NCI-H82 treated with DMSO at 0.1 percent for 48 hours (cell line): ENCODE data around the gene C1QC.
A peak's percentile ranks its signal among the peaks of the same experiment; 100 is the strongest.

ENCODE experiments used
- DNase-seq: peaks from one replicate; lab custom pipeline; 2025; ENCODE audit not compliant: unreplicated experiment; lab: John Stamatoyannopoulos, UW

C1QC gene

DNA sequence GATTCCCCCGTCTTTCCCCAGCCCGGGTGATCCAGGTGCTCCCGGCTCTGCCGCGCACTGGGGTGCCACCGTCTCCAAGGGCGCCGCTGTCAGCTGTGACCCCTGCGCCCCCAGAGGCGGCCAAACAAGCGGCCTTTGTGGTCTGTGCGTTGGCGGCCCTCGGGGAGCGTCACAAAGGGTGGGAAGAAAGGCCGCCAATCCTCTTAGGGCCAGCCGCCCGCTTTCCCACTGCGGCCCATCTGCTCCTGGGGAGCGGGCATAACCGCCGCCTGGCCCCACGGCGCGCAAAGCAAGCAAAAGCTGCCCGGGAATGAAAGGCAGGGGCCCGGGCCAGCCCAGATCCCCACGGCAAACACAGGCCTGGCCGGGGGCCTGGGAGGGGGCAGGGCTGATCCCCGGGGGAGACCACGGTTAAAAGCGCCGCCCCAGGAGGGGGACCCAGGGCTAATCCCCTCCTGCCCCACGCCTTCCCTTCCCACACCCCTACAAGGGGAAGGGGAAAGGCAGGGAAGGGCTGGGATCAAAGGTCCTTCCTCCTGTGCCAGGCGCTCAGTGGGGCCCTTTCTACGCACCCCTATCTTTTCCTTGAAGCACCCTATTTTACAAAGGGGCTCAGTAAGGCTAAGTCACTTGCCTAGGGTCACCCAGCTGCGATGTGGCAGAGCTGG, 33.6 kb downstream of the C1QC start:
- DNase-seq, result peak; percentile 54

DNA sequence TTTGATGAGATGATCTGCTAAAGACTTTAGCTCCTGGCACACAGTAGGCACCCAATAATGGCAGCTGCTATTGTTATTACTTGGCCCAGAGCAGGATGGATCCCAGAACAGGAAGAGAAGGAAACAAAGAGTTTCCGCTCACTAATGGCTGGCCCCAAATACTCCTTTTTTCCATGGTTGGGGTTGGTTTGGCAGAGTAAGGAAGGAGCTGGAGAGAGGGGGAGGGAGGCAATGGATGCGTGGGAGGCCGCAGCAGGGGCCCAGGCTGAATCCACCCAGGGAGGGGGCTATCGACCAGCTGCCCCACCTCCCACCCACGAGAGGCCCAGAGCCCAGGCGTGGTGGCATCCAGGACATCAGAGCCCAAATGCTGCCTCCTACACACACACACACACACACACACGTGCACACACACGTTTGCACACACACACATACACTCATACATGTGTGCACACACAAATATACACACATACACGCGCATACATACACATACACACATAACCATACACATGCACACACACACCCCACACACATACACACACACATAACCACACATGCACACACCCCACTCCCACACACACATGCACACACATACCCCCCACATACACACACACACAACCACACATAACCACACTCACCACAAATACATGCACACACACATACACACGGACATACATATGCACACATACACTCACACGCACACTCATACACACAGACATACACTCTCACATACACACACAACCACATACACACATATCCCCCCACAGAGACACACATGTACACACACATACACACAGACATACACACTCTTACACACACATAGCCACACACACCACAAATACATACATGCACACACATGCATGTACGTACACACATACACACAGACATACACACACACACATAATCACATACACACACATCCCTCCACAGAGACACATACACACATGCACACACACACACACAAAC, 34.8 kb downstream of the C1QC start:
- DNase-seq, result no peak

DNA sequence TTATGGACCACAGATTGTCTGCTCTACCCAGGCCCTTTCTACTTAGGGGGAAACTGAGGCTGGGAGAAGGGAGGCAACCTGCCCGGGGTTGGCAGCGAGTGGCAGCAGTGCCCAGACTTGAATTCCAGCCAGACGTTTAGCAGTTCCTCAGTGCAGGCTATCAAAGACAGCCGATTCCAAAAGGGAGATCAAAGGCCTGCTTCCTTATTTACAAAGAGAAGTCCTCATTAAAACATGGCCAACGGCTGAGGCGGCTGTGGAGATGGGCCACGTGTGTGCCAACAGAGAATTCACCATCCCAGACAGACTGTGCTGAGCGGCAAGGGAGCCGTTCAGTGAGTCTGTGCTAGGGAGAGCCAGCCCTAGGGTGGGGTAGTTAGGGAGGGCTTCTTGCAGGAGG, 37.3 kb downstream of the C1QC start:
- DNase-seq, result no peak

DNA sequence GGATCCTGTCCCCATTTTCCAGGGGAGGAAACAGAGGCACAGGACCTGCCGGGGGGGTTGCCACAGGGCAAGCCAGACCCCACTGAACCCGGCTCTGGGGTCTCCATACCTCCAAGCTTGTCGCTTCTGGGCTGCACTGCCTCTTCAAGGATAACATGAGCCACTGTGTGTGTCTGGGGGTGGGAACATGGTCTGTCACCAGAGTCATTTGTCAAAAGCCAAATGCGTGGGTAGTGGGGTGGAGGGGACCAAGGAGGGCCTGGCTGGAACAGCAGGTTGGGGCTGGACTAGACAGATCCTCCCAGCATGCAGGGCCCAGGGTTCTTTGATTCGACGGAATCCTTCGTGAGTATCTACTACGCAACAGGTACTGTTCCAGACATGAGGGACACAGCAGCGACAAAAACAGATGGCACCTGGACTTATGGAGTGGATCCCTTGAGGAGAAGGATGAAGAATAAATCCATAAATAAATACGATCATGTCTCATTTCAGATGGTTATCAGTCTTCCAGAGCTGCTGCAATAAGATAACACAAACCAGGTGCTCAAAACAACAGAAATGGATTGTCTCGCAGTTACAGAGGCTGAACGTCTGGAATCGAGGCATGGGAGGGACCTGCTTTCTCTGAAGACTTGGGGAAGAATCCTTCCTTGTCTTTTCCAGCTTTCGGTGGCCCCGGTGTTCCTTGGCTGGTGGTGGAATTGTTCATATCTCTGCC, 38.3 kb downstream of the C1QC start:
- no peak for DNase-seq

DNA sequence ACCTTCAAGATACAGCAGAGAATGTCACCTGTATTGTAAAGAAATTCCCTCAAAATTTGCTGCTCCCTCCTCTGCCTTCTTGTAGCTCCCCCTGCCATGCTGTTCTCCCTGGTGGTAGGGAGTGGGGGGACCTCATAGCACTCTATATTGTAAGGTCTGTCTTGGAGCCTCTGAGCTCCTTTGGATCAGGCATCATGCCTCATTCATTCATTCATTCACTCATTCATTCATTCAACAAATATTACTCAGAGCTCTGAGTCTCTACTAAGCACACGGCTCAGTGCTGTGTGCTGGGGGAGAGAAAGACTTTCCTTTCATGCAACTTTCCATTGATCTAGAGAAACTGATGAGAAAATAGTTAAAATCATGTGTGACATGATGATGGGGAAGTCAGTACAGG, 40.1 kb downstream of the C1QC start:
- DNase-seq, result no peak

DNA sequence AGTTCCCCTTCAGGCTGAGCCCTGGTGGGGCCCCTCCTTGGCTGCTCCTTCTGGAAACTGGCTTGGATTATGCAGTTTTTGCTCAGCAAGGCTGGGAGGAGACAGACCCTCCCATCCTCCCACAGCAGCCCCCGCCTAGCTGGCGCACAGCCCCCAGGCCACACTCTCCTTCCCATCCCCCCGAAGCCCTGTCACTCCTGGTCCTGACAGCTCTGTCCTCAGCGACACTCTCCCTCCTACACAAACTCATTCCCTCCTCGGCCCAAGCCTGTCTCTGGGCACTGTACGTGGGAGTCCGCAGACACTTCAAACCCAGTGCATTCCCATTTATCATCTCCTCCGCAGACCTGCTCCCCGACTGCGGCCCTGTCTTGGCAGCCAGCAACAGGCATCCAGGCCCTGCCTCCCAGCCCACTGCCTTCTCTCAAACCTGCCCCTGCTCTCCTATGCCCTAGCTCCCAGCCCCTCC, 42.2 kb downstream of the C1QC start:
- no peak for DNase-seq

DNA sequence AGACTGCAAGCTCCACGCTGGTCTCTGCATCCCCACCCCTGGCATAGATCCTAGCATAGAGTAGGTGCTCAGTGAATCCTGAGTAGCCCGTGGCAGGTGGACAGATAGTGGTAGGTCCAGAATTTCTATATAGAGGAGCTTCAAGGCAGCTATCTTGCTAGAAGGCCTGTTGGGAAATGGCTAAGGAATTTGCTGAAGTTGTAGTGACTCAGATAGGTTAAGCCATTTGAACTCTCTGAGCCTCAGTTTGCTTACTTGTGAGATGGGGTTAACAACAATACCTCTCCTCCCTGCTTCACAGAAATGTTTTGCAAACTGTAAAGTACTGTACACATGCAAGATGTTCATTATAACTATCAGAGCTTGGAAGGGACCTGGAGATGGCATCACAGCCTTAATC, 43.8 kb downstream of the C1QC start:
- no peak for DNase-seq

DNA sequence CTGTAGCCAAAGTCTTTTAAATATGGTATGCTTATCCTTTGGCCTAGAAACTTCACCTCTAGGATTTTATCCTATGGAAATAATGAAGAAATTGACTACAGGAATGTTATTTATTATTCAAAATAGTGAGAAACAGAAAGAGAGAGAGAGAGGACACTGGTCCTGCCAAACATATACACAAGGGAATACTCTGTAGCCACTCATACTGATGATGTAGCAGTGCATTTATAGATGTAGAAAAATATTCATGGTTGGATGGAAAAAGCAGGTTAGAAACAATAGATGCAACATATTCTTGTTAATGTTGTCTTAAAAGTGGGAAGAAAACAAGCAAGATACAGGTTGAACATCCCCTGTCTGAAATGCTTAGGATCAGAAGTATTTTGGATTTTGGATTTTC, 45.0 kb downstream of the C1QC start:
- DNase-seq, result no peak

DNA sequence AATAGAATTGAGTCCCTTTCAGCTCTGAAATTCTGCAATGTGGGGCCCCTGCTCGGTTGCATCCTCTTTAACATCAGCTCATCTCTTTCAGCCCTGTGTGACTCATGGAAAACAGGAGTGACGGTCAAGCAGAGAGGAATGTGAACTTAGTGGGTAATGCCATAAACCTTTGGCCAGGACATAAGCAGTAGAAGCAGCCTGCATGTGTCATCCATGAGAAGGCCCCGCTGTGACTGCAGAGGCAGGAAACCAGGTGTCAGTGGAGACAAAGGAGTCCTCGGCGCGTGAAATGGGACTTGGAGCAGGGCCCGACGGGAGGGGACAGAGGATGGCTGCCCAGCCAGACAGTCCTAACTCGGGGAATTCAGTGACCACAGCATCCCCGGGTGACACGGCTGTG, 46.1 kb downstream of the C1QC start:
- DNase-seq, result no peak

DNA sequence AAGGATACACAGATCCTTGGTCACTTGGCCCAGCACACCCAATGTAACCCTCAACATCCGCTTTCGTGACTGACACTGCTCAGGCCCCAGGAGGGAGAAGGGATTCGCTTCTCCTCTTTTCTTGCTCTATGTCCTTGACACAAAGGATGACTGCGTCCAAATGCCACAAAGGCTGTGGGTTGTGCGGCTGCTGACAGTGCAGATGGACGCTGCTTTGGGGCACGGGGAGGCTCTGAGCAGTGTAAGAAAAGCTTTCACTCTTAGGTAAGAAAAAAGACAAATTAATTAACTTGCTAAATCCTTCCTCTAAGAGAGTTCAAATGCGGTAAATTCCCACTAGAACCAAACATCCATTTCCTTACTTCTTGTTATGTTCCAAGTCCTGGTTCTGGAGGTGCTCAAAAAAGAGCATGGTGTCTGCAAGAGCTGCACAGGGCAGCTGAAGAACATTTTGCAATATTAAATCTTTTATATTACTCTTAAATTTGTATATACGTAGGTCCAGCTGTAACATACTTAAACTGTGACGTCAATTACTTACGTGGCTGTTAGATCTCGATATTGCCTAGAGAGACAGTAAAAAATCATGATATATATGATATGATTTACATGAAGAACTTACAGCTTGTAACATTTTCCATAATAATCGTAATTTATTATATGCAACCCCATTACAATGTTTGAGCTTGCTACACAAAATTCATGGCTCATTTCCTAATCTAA, 47.8 kb downstream of the C1QC start:
- no peak for DNase-seq

DNA sequence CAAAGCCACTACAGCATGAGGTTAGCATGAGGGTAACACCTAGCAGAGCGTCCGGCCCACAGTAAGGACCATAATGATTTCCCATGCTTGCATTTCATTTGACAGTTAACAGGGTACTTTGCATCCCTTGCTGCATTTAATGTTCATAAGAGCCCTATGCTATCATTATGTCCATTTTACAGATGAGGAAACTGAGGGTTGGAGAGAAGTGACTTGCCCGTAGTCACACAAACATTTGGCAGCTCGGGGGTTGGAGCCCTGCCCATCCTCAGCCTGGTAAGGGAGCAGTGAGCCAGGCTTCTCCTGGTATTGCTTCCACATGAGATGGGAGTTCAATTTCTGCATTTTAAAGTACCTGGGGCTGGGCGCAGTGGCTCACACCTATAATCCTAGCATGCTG, 50.7 kb downstream of the C1QC start:
- DNase-seq, result no peak

DNA sequence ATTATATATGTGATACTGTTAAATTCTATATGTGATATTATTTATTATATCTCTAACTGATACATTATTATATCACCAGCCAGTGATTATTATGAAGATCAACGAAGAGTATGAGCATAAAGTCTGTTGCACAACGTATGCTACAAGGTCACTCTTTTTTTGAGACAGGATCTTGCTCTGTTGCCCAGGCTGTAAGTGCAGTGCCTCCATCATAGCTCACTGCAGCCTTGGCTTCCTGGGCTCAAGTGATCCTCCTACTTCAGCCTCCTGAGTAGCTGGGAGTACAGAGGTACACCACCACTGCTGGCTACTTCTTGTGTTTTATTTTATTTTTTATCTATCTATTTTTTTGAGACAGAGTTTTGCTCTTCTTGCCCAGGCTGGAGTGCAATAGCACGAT, 53.2 kb downstream of the C1QC start:
- no peak for DNase-seq
